CD4-positive, alpha-beta T cell treated with Interleukin-17A for 4 hours (primary cell): ENCODE measurements around the gene POLDIP2.

ENCODE experiments used
- DNase-seq: peaks from one replicate; pipeline ENCODE4 v3.0.0-alpha.2; 2020; ENCODE audit warnings: mixed read lengths

POLDIP2 gene

GRCh38 chr17:28315846-28316705 lies 41.3 kb downstream of the POLDIP2 start:
- DNase-seq = no peak

GRCh38 chr17:28313841-28314240 lies 43.5 kb downstream of the POLDIP2 start:
- DNase-seq = no peak

- DNase-seq = no peak
Measured at GRCh38 chr17:28306954-28307401, 50.3 kb downstream of the POLDIP2 start.

- no peak for DNase-seq
Measured at GRCh38 chr17:28298449-28298848, 58.9 kb downstream of the POLDIP2 start.
